SK-N-SH (cell line): ENCODE results near the gene FMN2.

Source experiments
- CHD2 ChIP-seq: fragments of 150-350 bp; IDR thresholded peaks from 2 replicates; pipeline ENCODE4 v1.6.1; 2018; ENCODE audit warnings: low read length; ENCODE audit not compliant: partially characterized antibody
- ELF1 ChIP-seq: IDR thresholded peaks from 2 replicates; pipeline ENCODE4 v1.4.0; 2012
- EP300 ChIP-seq, 2 experiments: IDR thresholded peaks; 2 replicates each; pipeline versions ENCODE4 v1.4.0 to v1.6.1; 2012; ENCODE audit warnings: borderline replicate concordance in 1 of 2, low read depth in 1 of 2, low read length in 1 of 2
- EZH2phosphoT487 ChIP-seq: fragments of 200-600 bp; sonication (generic); IDR thresholded peaks from 2 replicates; pipeline ENCODE4 v1.6.1; 2017; ENCODE audit warnings: low read depth, mixed run types, mild to moderate bottlenecking, antibody characterized with exemption, moderate library complexity, borderline replicate concordance
- FOXJ3 ChIP-seq: sonication (generic); formaldehyde crosslinking; IDR thresholded peaks from 2 replicates; pipeline ENCODE4 v1.5.1; 2020; ENCODE audit warnings: mild to moderate bottlenecking, missing genetic modification reagents
- NFIC ChIP-seq: IDR thresholded peaks from 2 replicates; pipeline ENCODE4 v1.4.0; 2012; ENCODE audit warnings: borderline replicate concordance
- POLR2AphosphoS5 ChIP-seq: IDR thresholded peaks from 2 replicates; pipeline ENCODE4 v1.6.1; 2012; ENCODE audit warnings: low read depth, low read length
- RFX5 ChIP-seq: IDR thresholded peaks from 2 replicates; pipeline ENCODE4 v1.6.1; 2012; ENCODE audit warnings: mild to moderate bottlenecking, improper control_type of control experiment, low read length
- SIN3A ChIP-seq: IDR thresholded peaks from 2 replicates; pipeline ENCODE4 v1.6.1; 2012; ENCODE audit warnings: low read depth, mild to moderate bottlenecking, low read length, moderate library complexity, borderline replicate concordance
- TCF12 ChIP-seq: IDR thresholded peaks from 2 replicates; pipeline ENCODE4 v1.4.0; 2012
- YY1 ChIP-seq: IDR thresholded peaks from 2 replicates; pipeline ENCODE4 v1.4.0; 2012; ENCODE audit warnings: low read depth, mild to moderate bottlenecking
- TF ChIP-seq, protein P1 (sequence below): fragments of 200-600 bp; sonication (generic); IDR thresholded peaks from 2 replicates; pipeline ENCODE4 v1.6.1; 2017; ENCODE audit warnings: antibody characterized with exemption, mild to moderate bottlenecking, moderate library complexity
- TF ChIP-seq, protein P2 (sequence below): IDR thresholded peaks from 2 replicates; pipeline ENCODE4 v1.4.0; 2012; ENCODE audit warnings: low read depth, borderline replicate concordance
- TF ChIP-seq, protein P3 (sequence below): IDR thresholded peaks from 2 replicates; pipeline ENCODE4 v1.6.1; 2012; ENCODE audit warnings: mild to moderate bottlenecking, low read depth, low read length, moderate library complexity

DNA sequence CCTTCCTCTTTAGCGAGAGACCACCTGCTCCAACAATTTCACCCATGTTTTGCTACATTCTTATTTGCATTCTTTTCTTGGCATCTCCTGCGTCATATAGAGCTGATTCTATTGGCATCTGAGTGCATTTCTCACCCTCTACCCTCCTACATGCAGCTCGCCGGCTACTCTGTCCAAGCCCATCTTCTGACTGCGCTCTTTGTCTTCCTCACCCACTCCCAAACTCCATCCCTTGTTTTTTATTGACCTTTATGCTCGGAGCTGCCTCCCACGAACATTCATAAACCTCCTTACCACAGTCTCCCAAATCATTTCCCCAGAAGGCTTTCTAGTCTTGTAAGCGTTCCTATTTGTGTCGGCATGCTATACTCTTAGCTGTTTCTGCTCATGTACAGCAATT, 33.6 kb upstream of the FMN2 start:
- TF ChIP-seq POLR2AphosphoS5 (no peak), EP300 (IDR thresholded peaks at IDR 0.05; ENCODE audit: borderline replicate concordance in 1 of 2, low read depth in 1 of 2, low read length in 1 of 2) (no peak), ELF1 (no peak), YY1 (no peak), CHD2 (no peak), NFIC (no peak), FOXJ3 (CRISPR knock-in tag) (no peak), EZH2phosphoT487 (no peak), SIN3A (no peak), TCF12 (no peak), RFX5 (no peak)
- TF ChIP-seq, protein P1, sequence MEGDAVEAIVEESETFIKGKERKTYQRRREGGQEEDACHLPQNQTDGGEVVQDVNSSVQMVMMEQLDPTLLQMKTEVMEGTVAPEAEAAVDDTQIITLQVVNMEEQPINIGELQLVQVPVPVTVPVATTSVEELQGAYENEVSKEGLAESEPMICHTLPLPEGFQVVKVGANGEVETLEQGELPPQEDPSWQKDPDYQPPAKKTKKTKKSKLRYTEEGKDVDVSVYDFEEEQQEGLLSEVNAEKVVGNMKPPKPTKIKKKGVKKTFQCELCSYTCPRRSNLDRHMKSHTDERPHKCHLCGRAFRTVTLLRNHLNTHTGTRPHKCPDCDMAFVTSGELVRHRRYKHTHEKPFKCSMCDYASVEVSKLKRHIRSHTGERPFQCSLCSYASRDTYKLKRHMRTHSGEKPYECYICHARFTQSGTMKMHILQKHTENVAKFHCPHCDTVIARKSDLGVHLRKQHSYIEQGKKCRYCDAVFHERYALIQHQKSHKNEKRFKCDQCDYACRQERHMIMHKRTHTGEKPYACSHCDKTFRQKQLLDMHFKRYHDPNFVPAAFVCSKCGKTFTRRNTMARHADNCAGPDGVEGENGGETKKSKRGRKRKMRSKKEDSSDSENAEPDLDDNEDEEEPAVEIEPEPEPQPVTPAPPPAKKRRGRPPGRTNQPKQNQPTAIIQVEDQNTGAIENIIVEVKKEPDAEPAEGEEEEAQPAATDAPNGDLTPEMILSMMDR = no peak
- TF ChIP-seq, protein P2, sequence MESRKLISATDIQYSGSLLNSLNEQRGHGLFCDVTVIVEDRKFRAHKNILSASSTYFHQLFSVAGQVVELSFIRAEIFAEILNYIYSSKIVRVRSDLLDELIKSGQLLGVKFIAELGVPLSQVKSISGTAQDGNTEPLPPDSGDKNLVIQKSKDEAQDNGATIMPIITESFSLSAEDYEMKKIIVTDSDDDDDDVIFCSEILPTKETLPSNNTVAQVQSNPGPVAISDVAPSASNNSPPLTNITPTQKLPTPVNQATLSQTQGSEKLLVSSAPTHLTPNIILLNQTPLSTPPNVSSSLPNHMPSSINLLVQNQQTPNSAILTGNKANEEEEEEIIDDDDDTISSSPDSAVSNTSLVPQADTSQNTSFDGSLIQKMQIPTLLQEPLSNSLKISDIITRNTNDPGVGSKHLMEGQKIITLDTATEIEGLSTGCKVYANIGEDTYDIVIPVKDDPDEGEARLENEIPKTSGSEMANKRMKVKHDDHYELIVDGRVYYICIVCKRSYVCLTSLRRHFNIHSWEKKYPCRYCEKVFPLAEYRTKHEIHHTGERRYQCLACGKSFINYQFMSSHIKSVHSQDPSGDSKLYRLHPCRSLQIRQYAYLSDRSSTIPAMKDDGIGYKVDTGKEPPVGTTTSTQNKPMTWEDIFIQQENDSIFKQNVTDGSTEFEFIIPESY = no peak
- TF ChIP-seq, protein P3, sequence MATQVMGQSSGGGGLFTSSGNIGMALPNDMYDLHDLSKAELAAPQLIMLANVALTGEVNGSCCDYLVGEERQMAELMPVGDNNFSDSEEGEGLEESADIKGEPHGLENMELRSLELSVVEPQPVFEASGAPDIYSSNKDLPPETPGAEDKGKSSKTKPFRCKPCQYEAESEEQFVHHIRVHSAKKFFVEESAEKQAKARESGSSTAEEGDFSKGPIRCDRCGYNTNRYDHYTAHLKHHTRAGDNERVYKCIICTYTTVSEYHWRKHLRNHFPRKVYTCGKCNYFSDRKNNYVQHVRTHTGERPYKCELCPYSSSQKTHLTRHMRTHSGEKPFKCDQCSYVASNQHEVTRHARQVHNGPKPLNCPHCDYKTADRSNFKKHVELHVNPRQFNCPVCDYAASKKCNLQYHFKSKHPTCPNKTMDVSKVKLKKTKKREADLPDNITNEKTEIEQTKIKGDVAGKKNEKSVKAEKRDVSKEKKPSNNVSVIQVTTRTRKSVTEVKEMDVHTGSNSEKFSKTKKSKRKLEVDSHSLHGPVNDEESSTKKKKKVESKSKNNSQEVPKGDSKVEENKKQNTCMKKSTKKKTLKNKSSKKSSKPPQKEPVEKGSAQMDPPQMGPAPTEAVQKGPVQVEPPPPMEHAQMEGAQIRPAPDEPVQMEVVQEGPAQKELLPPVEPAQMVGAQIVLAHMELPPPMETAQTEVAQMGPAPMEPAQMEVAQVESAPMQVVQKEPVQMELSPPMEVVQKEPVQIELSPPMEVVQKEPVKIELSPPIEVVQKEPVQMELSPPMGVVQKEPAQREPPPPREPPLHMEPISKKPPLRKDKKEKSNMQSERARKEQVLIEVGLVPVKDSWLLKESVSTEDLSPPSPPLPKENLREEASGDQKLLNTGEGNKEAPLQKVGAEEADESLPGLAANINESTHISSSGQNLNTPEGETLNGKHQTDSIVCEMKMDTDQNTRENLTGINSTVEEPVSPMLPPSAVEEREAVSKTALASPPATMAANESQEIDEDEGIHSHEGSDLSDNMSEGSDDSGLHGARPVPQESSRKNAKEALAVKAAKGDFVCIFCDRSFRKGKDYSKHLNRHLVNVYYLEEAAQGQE = no peak
